GM20000 (cell line): Measurements from ENCODE around the gene TFCP2L1.
"Not testable (repeated sequence)": the region's sequence is repeated elsewhere in the genome, so short reads cannot be mapped to it uniquely, and the experiment has no call there.

Experiments
- DNase-seq: peaks from one replicate; pipeline ENCODE4 v3.0.0; 2012; ENCODE audit warnings: low spot score
- TF ChIP-seq, protein P1 (sequence below): IDR thresholded peaks from 2 replicates; pipeline ENCODE4 v1.5.1; 2012; ENCODE audit warnings: mild to moderate bottlenecking, control low read depth; ENCODE audit errors: extremely low read depth, missing control alignments

Gene TFCP2L1

DNA sequence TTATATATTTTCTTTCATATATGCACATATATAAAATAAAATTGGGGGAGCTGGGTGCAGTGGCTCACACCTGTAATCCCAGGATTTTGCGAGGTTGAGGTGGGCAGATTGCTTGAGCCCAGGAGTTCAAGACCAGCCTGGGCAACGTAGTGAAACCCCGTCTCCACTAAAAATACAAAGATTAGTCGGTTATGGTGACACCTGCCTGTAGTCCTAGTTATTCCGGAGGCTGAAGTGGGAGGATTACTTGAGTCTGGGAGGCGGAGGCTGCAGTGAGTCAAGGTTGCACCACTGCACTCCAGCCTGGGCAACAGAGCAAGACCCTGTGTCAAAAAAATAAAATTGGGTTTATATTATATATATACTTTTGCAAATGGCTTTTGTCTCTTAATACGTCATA is 39.6 kb upstream of the TFCP2L1 start:
- no peak for DNase-seq
- TF ChIP-seq, protein P1, sequence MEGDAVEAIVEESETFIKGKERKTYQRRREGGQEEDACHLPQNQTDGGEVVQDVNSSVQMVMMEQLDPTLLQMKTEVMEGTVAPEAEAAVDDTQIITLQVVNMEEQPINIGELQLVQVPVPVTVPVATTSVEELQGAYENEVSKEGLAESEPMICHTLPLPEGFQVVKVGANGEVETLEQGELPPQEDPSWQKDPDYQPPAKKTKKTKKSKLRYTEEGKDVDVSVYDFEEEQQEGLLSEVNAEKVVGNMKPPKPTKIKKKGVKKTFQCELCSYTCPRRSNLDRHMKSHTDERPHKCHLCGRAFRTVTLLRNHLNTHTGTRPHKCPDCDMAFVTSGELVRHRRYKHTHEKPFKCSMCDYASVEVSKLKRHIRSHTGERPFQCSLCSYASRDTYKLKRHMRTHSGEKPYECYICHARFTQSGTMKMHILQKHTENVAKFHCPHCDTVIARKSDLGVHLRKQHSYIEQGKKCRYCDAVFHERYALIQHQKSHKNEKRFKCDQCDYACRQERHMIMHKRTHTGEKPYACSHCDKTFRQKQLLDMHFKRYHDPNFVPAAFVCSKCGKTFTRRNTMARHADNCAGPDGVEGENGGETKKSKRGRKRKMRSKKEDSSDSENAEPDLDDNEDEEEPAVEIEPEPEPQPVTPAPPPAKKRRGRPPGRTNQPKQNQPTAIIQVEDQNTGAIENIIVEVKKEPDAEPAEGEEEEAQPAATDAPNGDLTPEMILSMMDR: no peak

- DNase-seq: no peak
- TF ChIP-seq, protein P1: no peak
These were observed 36.5 kb upstream of the TFCP2L1 start for GRCh38 chr2:121321476-121321875.

DNA sequence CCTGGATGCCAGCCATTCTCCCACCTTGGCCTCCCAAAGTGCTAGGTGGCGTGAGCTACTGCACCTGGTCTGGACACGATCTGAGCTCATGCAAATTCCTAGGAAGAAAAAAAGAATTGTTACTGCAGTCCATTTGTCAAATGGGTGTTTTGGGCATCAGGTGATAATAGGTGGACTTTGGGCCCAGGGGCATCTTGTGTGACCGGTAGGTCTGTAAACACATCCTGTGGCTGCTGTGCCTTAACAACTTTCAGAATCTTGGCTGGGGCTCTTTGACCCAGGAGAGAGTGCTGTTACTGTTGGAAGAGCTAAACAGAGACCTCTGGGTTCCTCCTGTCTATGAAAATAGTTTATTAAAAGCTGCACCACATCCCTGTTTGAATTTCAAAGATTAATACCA is 34.9 kb upstream of the TFCP2L1 start:
- no peak for DNase-seq
- TF ChIP-seq, protein P1: no peak

DNA sequence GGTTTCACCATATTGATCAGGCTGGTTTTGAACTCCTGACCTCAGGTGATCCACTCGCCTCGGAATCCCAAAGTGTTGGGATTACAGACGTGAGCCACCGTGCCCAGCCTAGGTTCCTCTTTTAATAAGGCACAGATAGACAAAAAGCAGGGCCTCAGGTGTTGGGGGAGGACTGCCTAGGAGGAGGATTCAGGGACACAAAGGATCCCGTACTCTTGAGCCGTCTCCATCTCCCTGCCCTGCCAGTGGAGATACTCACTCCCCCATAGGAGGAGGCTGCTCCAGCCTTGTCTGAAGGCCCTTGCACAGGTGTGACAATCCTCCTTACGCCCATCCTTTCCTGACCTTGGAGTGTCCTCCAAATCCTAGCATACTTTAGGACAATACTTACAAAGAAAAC is 32.0 kb upstream of the TFCP2L1 start:
- DNase-seq: no peak
- TF ChIP-seq, protein P1: no peak

DNA sequence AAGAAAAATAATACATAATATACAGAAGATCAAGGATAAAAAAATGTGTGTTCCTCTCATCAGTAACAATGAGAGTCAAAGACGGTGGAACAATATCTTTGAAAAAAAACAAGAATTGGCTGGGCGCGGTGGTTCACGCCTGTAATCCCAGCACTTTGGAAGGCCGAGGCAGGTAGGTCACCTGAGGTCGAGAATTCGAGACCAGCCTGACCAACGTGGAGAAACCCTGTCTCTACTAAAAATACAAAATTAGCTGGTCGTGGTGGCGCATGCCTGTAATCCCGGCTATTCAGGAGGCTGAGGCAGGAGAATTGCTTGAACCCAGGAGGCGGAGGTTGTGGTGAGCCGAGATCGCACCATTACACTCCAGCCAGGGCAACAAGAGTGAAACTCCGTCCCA is 28.7 kb upstream of the TFCP2L1 start:
- not testable (repeated sequence) for DNase-seq

DNA sequence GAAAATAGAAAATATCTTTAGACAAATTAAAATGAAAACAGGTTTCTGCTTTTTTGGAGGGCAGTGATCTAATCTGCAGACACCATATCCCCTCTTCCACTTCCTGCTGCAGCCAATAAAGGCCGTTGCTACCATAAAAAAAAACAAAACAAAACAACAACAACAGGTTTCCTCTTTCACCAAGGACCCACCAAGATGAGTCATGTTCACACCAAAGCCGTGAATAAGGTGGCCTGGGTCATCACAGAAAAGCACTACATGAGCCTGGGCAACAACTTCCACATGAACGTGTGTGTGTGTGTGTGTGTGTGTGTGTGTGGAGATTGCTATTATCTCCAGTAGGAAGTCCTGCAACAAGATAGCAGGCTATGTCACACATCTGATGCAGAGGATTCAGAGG is 24.8 kb upstream of the TFCP2L1 start:
- TF ChIP-seq, protein P1: no peak
- DNase-seq: no peak

GRCh38 chr2:121309323-121309722 is 24.3 kb upstream of the TFCP2L1 start:
- no peak for DNase-seq
- TF ChIP-seq, protein P1: no peak

DNA sequence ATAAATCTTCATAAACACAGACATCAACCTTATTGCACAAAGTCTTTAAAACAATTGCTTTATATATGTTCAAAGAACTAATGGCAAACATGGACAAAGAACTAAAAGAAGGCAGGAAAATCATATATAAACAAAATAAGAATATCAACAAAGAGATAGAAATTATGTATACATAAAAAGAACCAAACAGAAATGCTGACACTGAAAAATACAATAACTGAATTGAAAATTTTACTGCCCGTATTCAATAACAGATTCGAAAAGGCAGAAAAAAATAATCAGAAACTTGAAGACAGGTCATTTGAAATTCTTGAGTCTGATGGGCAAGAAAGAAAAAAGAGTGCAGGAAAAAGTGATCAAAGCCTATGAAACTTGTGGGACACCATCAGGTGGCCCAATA is 22.0 kb upstream of the TFCP2L1 start:
- DNase-seq: no peak
- TF ChIP-seq, protein P1: no peak
